Fibroblast of pulmonary artery (primary cell): ENCODE data around the gene ABCA4.

ENCODE experiments used
- DNase-seq: peaks from one replicate; pipeline ENCODE4 v3.0.0-alpha.2; 2010; ENCODE audit warnings: low read depth
- H3K4me3 ChIP-seq: replicated peaks from 2 replicates; pipeline ENCODE4 v1.5.1; 2011; ENCODE audit warnings: low read depth, mild to moderate bottlenecking, control low read depth, low read length, moderate library complexity
- TF ChIP-seq, protein P1 (sequence below): IDR thresholded peaks from 2 replicates; pipeline ENCODE4 v1.5.1; 2011; ENCODE audit warnings: mild to moderate bottlenecking, control low read depth, low read length, inconsistent platforms; ENCODE audit errors: missing control alignments

The ABCA4 gene

GRCh38 chr1:94093996-94094395 is 27.0 kb downstream of the ABCA4 start:
- DNase-seq, result peak; percentile 74
- peak overlapping the region; percentile 15 for H3K4me3 ChIP-seq

GRCh38 chr1:94093396-94093795 is 27.6 kb downstream of the ABCA4 start:
- no peak overlapping the region for H3K4me3 ChIP-seq
- DNase-seq, result no peak
- TF ChIP-seq, protein P1, sequence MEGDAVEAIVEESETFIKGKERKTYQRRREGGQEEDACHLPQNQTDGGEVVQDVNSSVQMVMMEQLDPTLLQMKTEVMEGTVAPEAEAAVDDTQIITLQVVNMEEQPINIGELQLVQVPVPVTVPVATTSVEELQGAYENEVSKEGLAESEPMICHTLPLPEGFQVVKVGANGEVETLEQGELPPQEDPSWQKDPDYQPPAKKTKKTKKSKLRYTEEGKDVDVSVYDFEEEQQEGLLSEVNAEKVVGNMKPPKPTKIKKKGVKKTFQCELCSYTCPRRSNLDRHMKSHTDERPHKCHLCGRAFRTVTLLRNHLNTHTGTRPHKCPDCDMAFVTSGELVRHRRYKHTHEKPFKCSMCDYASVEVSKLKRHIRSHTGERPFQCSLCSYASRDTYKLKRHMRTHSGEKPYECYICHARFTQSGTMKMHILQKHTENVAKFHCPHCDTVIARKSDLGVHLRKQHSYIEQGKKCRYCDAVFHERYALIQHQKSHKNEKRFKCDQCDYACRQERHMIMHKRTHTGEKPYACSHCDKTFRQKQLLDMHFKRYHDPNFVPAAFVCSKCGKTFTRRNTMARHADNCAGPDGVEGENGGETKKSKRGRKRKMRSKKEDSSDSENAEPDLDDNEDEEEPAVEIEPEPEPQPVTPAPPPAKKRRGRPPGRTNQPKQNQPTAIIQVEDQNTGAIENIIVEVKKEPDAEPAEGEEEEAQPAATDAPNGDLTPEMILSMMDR, result no peak

More at GRCh38 chr1:94093996-94094395, 27.0 kb downstream of the ABCA4 start:
- TF ChIP-seq, protein P1, result no peak

GRCh38 chr1:94092210-94092613 is 28.7 kb downstream of the ABCA4 start:
- peak; percentile 81 for DNase-seq
- no peak overlapping the region for H3K4me3 ChIP-seq
- TF ChIP-seq, protein P1, result no peak

GRCh38 chr1:94090761-94091160 is 30.2 kb downstream of the ABCA4 start:
- no peak overlapping the region for H3K4me3 ChIP-seq
- TF ChIP-seq, protein P1, result no peak
- no peak for DNase-seq

DNA sequence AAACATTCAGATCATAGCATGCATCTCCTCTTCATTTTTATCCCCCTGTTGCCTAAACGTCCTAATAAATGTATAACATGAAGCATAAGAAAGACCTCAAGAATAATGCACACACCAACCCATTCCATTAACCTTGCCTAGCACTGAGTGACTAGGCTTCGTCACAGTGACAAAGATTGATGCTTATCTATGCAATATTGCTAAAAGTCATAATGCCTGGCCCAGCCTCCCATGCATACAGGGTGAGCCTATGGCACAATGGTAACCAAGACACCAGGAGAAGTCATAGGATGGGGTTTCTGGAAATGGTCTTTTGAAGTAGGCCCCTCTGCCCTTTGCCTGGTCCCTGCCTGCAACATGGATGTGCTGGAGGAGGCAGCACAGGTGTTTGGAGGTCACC is 33.8 kb downstream of the ABCA4 start:
- no peak for DNase-seq
- TF ChIP-seq, protein P1, result no peak
- H3K4me3 ChIP-seq, result no peak overlapping the region

GRCh38 chr1:94084547-94084946 is 36.4 kb downstream of the ABCA4 start:
- no peak for DNase-seq
- TF ChIP-seq, protein P1, result no peak
- H3K4me3 ChIP-seq, result no peak overlapping the region

DNA sequence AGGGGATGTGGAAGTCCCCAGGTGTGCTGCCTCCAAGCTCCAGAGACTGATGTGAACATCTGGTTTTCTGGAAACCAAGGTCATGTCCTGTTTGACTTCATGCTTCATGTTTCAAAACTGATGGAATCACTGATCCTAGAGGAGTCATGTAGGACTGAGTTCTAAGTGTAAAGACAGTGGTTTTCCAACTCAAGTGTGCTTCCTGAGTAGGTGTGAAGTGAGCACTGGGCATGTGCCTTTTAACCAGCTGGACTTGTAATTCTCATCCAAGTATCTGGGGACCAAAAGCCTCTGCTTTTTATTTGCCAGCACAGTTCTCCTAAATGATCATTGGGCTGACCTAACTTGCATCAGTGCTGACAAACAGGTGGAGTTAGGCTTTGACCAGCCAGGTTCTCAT is 36.9 kb downstream of the ABCA4 start:
- TF ChIP-seq, protein P1, result no peak
- no peak for DNase-seq
- no peak overlapping the region for H3K4me3 ChIP-seq
